ENCODE measurements around the gene RPN2.
A peak's percentile ranks its signal among the peaks of the same experiment; 100 is the strongest.

Gene RPN2

GRCh38 chr20:37288091-37288490 is 109.0 kb downstream of the RPN2 start:
- ATAC-seq (replicated peaks; ENCODE audit: extremely low read depth, poor library complexity, severe bottlenecking), result no peak
- H3K4me1 Mint-ChIP-seq, result peaks cover 16% of the 10 kb centered on the region
- peak overlapping the region; percentile 38 for H3K27ac Mint-ChIP-seq (ENCODE audit: low read depth)
- no peaks in the 10 kb centered on the region for H3K9me3 Mint-ChIP-seq
- peaks cover 10% of the 10 kb centered on the region for H3K27me3 Mint-ChIP-seq
- H3K36me3 Mint-ChIP-seq (ENCODE audit: insufficient read depth), result peaks cover 7% of the 10 kb centered on the region
- H3K4me3 Mint-ChIP-seq, result peak overlapping the region; percentile 40
- DNase-seq (ENCODE audit: low spot score in 2 of 2), result no peak

DNA sequence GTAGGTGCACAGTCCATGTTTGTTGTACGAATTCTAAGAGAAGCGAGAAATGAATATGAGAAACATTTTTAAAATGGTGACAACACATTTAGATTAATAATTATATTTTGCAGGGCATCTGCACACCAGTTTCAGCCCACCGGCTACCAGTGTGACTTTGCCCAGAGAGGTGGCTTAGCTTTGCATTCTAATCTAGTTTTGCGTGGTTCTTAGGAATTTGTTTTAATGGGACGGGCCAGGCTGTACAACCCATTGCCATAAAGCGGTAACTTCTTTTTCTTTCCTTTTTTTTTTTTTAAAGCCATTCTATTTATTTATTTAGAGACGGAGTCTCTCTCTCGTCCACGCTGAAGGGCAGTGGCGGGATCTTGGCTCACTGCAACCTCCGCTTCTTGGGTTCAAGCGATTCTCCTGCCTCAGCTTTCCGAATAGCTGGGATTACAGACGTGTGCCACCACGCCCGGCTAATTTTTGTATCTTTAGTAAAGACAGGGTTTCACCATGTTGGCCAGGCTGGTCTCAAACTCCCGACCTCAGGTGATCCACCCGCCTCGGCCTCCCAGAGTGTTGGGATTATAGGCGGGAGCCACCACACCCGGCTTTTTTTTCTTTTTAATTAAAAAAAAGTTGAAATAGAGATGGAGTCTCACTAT is 111.2 kb downstream of the RPN2 start:
- Mint-ChIP-seq H3K9me3 (no peaks in the 10 kb centered on the region), H3K27me3 (peaks cover under 1% of the 10 kb centered on the region), H3K4me3 (peak overlapping the region; percentile 91), H3K27ac (ENCODE audit: low read depth) (peak overlapping the region; percentile 92), H3K4me1 (peaks cover 30% of the 10 kb centered on the region), H3K36me3 (ENCODE audit: insufficient read depth) (peaks cover 7% of the 10 kb centered on the region)
- ATAC-seq (replicated peaks; ENCODE audit: extremely low read depth, poor library complexity, severe bottlenecking), result no peak
- no peak for DNase-seq (ENCODE audit: low spot score in 2 of 2)
